ENCODE results near the gene SENP5.

The SENP5 gene

GRCh38 chr3:196969660-196970546 lies 102.2 kb downstream of the SENP5 start:
- Histone ChIP-seq H3K27ac (ENCODE audit: low read length) (peak overlapping the region; percentile 55), H3K9me3 (ENCODE audit: insufficient read depth, low read length, severe bottlenecking) (no peaks in the 10 kb centered on the region), H3K79me2 (ENCODE audit: insufficient read depth, low read length) (no peaks in the 10 kb centered on the region; the same call in 1 of the 2 replicates), H3K4me1 (ENCODE audit: insufficient read depth, low read length) (peaks cover 27% of the 10 kb centered on the region), H3K9ac (ENCODE audit: low read depth, low read length) (peak overlapping the region; percentile 86), H2AFZ (ENCODE audit: low read depth, low read length) (peak overlapping the region; percentile 90), H3K27me3 (ENCODE audit: insufficient read depth, low read length, poor library complexity) (no peaks in the 10 kb centered on the region), H3K4me3 (ENCODE audit: low read depth in 1 of 2, low read length in 2 of 2) (peak overlapping the region; percentile 60 to 77; a peak in 3 of 4 replicates), H3K4me2 (ENCODE audit: insufficient read depth, low read length) (peak overlapping the region; percentile 94), H3K36me3 (ENCODE audit: insufficient read depth, low read length) (peaks cover 17% of the 10 kb centered on the region; the same call in 1 of the 2 replicates), H4K20me1 (ENCODE audit: insufficient read depth, low read length) (peaks cover 5% of the 10 kb centered on the region; the same call in 1 of the 2 replicates)
- DNase-seq, result peak; percentile 72
- peak; percentile 76 for ATAC-seq (ENCODE audit: insufficient read depth, low read depth)
- TF ChIP-seq EZH2 (IDR thresholded peaks at IDR 0.05; ENCODE audit: borderline replicate concordance, low read depth, low read length, severe bottlenecking), result peak; percentile 2
- TF ChIP-seq CTCF (IDR thresholded peaks at IDR 0.05; ENCODE audit: borderline replicate concordance, extremely low read depth, low read length, poor library complexity, severe bottlenecking), result peak; percentile 84

GRCh38 chr3:196970547-196971093 lies 102.9 kb downstream of the SENP5 start:
- Histone ChIP-seq H3K4me2 (ENCODE audit: insufficient read depth, low read length) (peak overlapping the region; percentile 94; the same call in 1 of the 2 replicates), H3K9me3 (ENCODE audit: insufficient read depth, low read length, severe bottlenecking) (no peaks in the 10 kb centered on the region), H3K36me3 (ENCODE audit: insufficient read depth, low read length) (peaks cover 16% of the 10 kb centered on the region; the same call in 1 of the 2 replicates), H3K27me3 (ENCODE audit: insufficient read depth, low read length, poor library complexity) (no peaks in the 10 kb centered on the region), H3K4me1 (ENCODE audit: insufficient read depth, low read length) (peaks cover 27% of the 10 kb centered on the region), H3K4me3 (ENCODE audit: low read depth in 1 of 2, low read length in 2 of 2) (no peak overlapping the region), H2AFZ (ENCODE audit: low read depth, low read length) (peak overlapping the region; percentile 90; the same call in 1 of the 2 replicates), H3K27ac (ENCODE audit: low read length) (no peak overlapping the region), H4K20me1 (ENCODE audit: insufficient read depth, low read length) (peaks cover 5% of the 10 kb centered on the region; the same call in 1 of the 2 replicates), H3K79me2 (ENCODE audit: insufficient read depth, low read length) (no peaks in the 10 kb centered on the region; the same call in 1 of the 2 replicates), H3K9ac (ENCODE audit: low read depth, low read length) (peak overlapping the region; percentile 86; the same call in 1 of the 2 replicates)
- DNase-seq, result no peak
- TF ChIP-seq EZH2 (IDR thresholded peaks at IDR 0.05; ENCODE audit: borderline replicate concordance, low read depth, low read length, severe bottlenecking), result no peak
- TF ChIP-seq CTCF (IDR thresholded peaks at IDR 0.05; ENCODE audit: borderline replicate concordance, extremely low read depth, low read length, poor library complexity, severe bottlenecking), result peak; percentile 2
- no peak for ATAC-seq (ENCODE audit: insufficient read depth, low read depth)

GRCh38 chr3:196971094-196971698 lies 103.5 kb downstream of the SENP5 start:
- no peaks in the 10 kb centered on the region for H3K9me3 ChIP-seq (ENCODE audit: insufficient read depth, low read length, severe bottlenecking)
- no peak overlapping the region for H3K4me3 ChIP-seq (ENCODE audit: low read depth in 1 of 2, low read length in 2 of 2)
- H3K79me2 ChIP-seq (ENCODE audit: insufficient read depth, low read length), result no peaks in the 10 kb centered on the region; the same call in 1 of the 2 replicates
- H2AFZ ChIP-seq (ENCODE audit: low read depth, low read length), result no peak overlapping the region
- no peak overlapping the region for H3K4me2 ChIP-seq (ENCODE audit: insufficient read depth, low read length)
- peaks cover 5% of the 10 kb centered on the region; the same call in 1 of the 2 replicates for H4K20me1 ChIP-seq (ENCODE audit: insufficient read depth, low read length)
- H3K4me1 ChIP-seq (ENCODE audit: insufficient read depth, low read length), result peaks cover 27% of the 10 kb centered on the region
- ATAC-seq (ENCODE audit: insufficient read depth, low read depth) (no peak), DNase-seq (no peak)
- H3K36me3 ChIP-seq (ENCODE audit: insufficient read depth, low read length), result peaks cover 12% of the 10 kb centered on the region; the same call in 1 of the 2 replicates
- no peak overlapping the region for H3K27ac ChIP-seq (ENCODE audit: low read length)
- TF ChIP-seq EZH2 (IDR thresholded peaks at IDR 0.05; ENCODE audit: borderline replicate concordance, low read depth, low read length, severe bottlenecking), result no peak
- TF ChIP-seq CTCF (IDR thresholded peaks at IDR 0.05; ENCODE audit: borderline replicate concordance, extremely low read depth, low read length, poor library complexity, severe bottlenecking), result no peak
- no peaks in the 10 kb centered on the region for H3K27me3 ChIP-seq (ENCODE audit: insufficient read depth, low read length, poor library complexity)
- no peak overlapping the region for H3K9ac ChIP-seq (ENCODE audit: low read depth, low read length)

All from DND-41 (cell line).